Astrocyte (in vitro differentiated cells and primary cell): Measurements from ENCODE around the gene PSMD3. TPM values are rescaled to one million over a fixed set of nuclear protein-coding genes. Genes with fewer than 3 reads are reported as not detected.

Experiments
- DNase-seq: peaks from one replicate; pipeline ENCODE4 v3.0.0-alpha.2; 2010; ENCODE audit warnings: low read depth
- FAIRE-seq: peaks from 2 replicates; lab custom pipeline; 2011; peaks lifted over from hg19 to GRCh38; lab: Jason Lieb, UNC
- H2AFZ ChIP-seq: 2 replicates; pipeline ENCODE4 v1.6.0; 2012; ENCODE audit warnings: low read depth, low read length, inconsistent platforms
- H3K27ac ChIP-seq: 2 replicates; pipeline ENCODE4 v1.5.1; 2011; ENCODE audit warnings: low read depth, low read length, inconsistent platforms
- H3K27me3 ChIP-seq: 2 replicates; pipeline ENCODE4 v1.6.0; 2011; ENCODE audit warnings: low read length, inconsistent platforms; ENCODE audit not compliant: insufficient read depth
- H3K36me3 ChIP-seq: 2 replicates; pipeline ENCODE4 v1.5.1; 2011; ENCODE audit warnings: low read length, inconsistent platforms; ENCODE audit not compliant: insufficient read depth
- H3K4me1 ChIP-seq: 2 replicates; pipeline ENCODE4 v1.5.1; 2011; ENCODE audit warnings: low read length, inconsistent platforms; ENCODE audit not compliant: insufficient read depth
- H3K4me2 ChIP-seq: 2 replicates; pipeline ENCODE4 v1.6.0; 2012; ENCODE audit warnings: low read length, inconsistent platforms
- H3K4me3 ChIP-seq: 2 replicates; pipeline ENCODE4 v1.5.1; 2011; ENCODE audit warnings: low read depth, mild to moderate bottlenecking, low read length, inconsistent platforms; ENCODE audit not compliant: insufficient read depth
- H3K79me2 ChIP-seq: 2 replicates; pipeline ENCODE4 v1.6.0; 2012; ENCODE audit warnings: mild to moderate bottlenecking, low read length, inconsistent platforms; ENCODE audit not compliant: insufficient read depth
- H3K9ac ChIP-seq: 2 replicates; pipeline ENCODE4 v1.6.0; 2012; ENCODE audit warnings: mild to moderate bottlenecking, low read length, inconsistent platforms
- H3K9me3 ChIP-seq: 2 replicates; pipeline ENCODE4 v1.5.1; 2012; ENCODE audit warnings: low read depth, mild to moderate bottlenecking, low read length, inconsistent platforms; ENCODE audit not compliant: insufficient read depth
- H4K20me1 ChIP-seq: 2 replicates; pipeline ENCODE4 v1.6.0; 2012; ENCODE audit warnings: low read length, inconsistent platforms; ENCODE audit not compliant: insufficient read depth
- H3K27ac Mint-ChIP-seq: one replicate; pipeline ENCODE4 v1.8.0; 2021; ENCODE audit warnings: mild to moderate bottlenecking, mixed read lengths; ENCODE audit not compliant: unreplicated experiment
- H3K27me3 Mint-ChIP-seq: one replicate; pipeline ENCODE4 v1.8.0; 2021; ENCODE audit warnings: low read depth, mixed read lengths; ENCODE audit not compliant: unreplicated experiment
- H3K36me3 Mint-ChIP-seq: one replicate; pipeline ENCODE4 v1.8.0; 2021; ENCODE audit warnings: low read depth, mixed read lengths; ENCODE audit not compliant: unreplicated experiment
- H3K4me1 Mint-ChIP-seq: one replicate; pipeline ENCODE4 v1.8.0; 2021; ENCODE audit warnings: low read depth, mixed read lengths; ENCODE audit not compliant: unreplicated experiment
- H3K4me3 Mint-ChIP-seq: one replicate; pipeline ENCODE4 v1.8.0; 2021; ENCODE audit warnings: mild to moderate bottlenecking, moderate library complexity, mixed read lengths; ENCODE audit not compliant: unreplicated experiment
- H3K9me3 Mint-ChIP-seq: one replicate; pipeline ENCODE4 v1.8.0; 2021; ENCODE audit warnings: mild to moderate bottlenecking, mixed read lengths; ENCODE audit not compliant: unreplicated experiment
- CTCF ChIP-seq: IDR thresholded peaks from 2 replicates; pipeline ENCODE4 v1.5.1; 2011; ENCODE audit warnings: low read depth, mild to moderate bottlenecking, inconsistent platforms, low read length, moderate library complexity; ENCODE audit not compliant: insufficient read depth
- EZH2 ChIP-seq: IDR thresholded peaks from 2 replicates; pipeline ENCODE4 v1.6.1; 2012; ENCODE audit warnings: mild to moderate bottlenecking, low read length, inconsistent platforms; ENCODE audit not compliant: insufficient read depth
- total RNA-seq: library from RNA; stranded (reverse); gene quantifications from 2 replicates; pipeline ENCODE4 v1.2.1, GENCODE V29; 2021

Gene PSMD3
- total RNA-seq, 1 donor from 2014 or later: 129 TPM

DNA sequence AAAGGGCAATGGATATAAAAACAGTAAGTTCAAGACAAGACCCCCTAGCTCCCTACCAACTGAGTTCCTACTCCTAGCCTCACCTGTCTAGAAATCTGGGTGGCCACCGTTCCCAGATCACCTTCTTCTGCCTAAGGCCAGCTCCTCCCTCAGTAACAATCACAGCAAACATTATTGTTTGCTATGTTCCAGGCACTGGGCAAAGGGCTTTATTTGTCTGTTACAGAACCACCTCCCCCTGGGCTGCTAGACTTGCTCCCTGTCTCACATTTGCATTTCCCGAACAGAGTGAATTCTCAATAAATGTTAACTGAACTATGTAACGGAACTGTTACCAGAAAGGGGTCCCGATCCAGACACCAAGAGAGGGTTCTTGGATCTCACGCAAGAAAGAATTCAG, 46.3 kb upstream of the PSMD3 start:
- H3K27ac Mint-ChIP-seq: no peak overlapping the region
- no peak overlapping the region for H3K9ac ChIP-seq
- no peak overlapping the region for H3K27ac ChIP-seq
- H3K4me3 ChIP-seq: no peak overlapping the region
- no peak overlapping the region for H3K4me3 Mint-ChIP-seq
- H3K9me3 ChIP-seq: no peaks in the 10 kb centered on the region
- H3K9me3 Mint-ChIP-seq: no peaks in the 10 kb centered on the region
- TF ChIP-seq CTCF: no peak
- TF ChIP-seq EZH2: no peak
- peaks cover 1% of the 10 kb centered on the region for H3K36me3 Mint-ChIP-seq
- DNase-seq (no peak), FAIRE-seq (no peak)
- no peak overlapping the region for H3K4me2 ChIP-seq
- no peaks in the 10 kb centered on the region for H3K79me2 ChIP-seq
- peaks cover 2% of the 10 kb centered on the region for H3K27me3 Mint-ChIP-seq
- H4K20me1 ChIP-seq: no peaks in the 10 kb centered on the region
- H2AFZ ChIP-seq: no peak overlapping the region
- no peaks in the 10 kb centered on the region for H3K36me3 ChIP-seq
- no peaks in the 10 kb centered on the region for H3K27me3 ChIP-seq
- H3K4me1 Mint-ChIP-seq: peaks cover 18% of the 10 kb centered on the region
- H3K4me1 ChIP-seq: peaks cover 20% of the 10 kb centered on the region

- Histone ChIP-seq H3K9me3 (no peaks in the 10 kb centered on the region), H3K27ac (no peak overlapping the region), H3K9ac (no peak overlapping the region), H3K27me3 (no peaks in the 10 kb centered on the region), H2AFZ (no peak overlapping the region), H3K36me3 (no peaks in the 10 kb centered on the region), H3K4me1 (peaks cover 19% of the 10 kb centered on the region), H3K4me3 (no peak overlapping the region), H3K4me2 (peak overlapping the region; percentile 13), H3K79me2 (no peaks in the 10 kb centered on the region), H4K20me1 (no peaks in the 10 kb centered on the region)
- FAIRE-seq: no peak
- Mint-ChIP-seq H3K4me3 (no peak overlapping the region), H3K27me3 (peaks cover 2% of the 10 kb centered on the region), H3K9me3 (no peaks in the 10 kb centered on the region), H3K36me3 (peaks cover 1% of the 10 kb centered on the region), H3K4me1 (peaks cover 18% of the 10 kb centered on the region), H3K27ac (no peak overlapping the region)
- peak; percentile 11 for DNase-seq
- TF ChIP-seq EZH2: no peak
- no peak for TF ChIP-seq CTCF
Measured at GRCh38 chr17:39935909-39936308, 44.7 kb upstream of the PSMD3 start.

GRCh38 chr17:39937447-39937846, 43.2 kb upstream of the PSMD3 start:
- Mint-ChIP-seq H3K4me3 (no peak overlapping the region), H3K27ac (no peak overlapping the region), H3K27me3 (peaks cover 8% of the 10 kb centered on the region), H3K9me3 (no peaks in the 10 kb centered on the region), H3K36me3 (peaks cover 1% of the 10 kb centered on the region), H3K4me1 (peaks cover 18% of the 10 kb centered on the region)
- H3K9me3 ChIP-seq: no peaks in the 10 kb centered on the region
- no peak overlapping the region for H3K9ac ChIP-seq
- H3K4me2 ChIP-seq: no peak overlapping the region
- H3K36me3 ChIP-seq: no peaks in the 10 kb centered on the region
- H3K27me3 ChIP-seq: no peaks in the 10 kb centered on the region
- H3K4me1 ChIP-seq: peaks cover 19% of the 10 kb centered on the region
- no peaks in the 10 kb centered on the region for H3K79me2 ChIP-seq
- FAIRE-seq: no peak
- DNase-seq: no peak
- H4K20me1 ChIP-seq: no peaks in the 10 kb centered on the region
- TF ChIP-seq CTCF (no peak), EZH2 (no peak)
- no peak overlapping the region for H2AFZ ChIP-seq
- H3K4me3 ChIP-seq: no peak overlapping the region
- H3K27ac ChIP-seq: no peak overlapping the region
